ENCODE data around the gene BAHCC1. TPM values are rescaled to one million over a fixed set of nuclear protein-coding genes. Genes with fewer than 3 reads are reported as not detected.

The BAHCC1 gene
- total RNA-seq, 1 donor: 2.0 TPM

DNA sequence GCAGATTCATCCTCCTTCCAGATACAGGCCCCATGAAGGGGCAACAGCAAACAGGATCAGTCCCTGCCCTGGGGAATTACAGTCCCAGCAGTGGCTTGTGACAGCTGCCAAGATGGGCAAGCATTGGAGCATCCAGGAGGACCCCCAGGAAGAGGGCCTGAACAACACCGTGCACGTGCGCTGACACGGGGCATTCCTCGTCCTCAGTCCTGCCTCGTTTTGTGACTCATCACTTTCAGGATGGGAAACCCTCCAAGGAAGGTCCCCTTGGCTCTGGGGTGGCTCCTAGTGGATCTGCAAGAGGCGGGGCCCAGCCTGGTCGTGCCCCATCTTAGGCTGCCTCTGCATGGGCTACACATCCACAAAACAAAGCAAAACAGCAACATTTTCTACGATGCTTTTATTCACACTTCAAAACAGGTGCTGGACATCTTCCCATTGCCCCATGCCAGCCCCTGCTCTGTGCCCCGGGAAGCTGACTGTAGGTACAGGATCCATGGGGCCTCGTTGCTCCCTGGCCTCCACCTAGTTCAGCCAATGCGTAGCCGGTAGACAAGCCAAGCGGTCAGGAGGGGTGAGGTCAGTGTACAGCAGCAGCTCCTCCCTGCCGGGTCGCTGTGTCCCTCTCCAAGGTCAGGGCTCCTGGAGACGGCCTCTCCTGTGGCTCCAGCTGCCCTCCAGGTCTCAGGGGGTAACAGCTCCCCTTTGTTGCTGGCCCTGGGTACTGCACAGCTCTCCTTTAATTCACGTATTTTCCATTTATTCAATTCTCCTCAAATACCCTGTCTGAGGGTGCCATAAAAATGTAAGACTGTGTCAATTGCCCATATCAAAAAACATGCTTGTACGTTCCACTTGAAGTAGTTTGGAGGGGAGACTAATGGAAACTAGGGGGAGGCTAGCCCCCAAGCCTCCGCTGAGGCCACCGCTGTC is 85.1 kb downstream of the BAHCC1 start:
- no peaks in the 10 kb centered on the region for H3K9me3 ChIP-seq (ENCODE audit: low read depth, low read length)
- peaks cover 10% of the 10 kb centered on the region for H3K27me3 ChIP-seq (ENCODE audit: insufficient read depth, low read length)
- H3K4me1 ChIP-seq (ENCODE audit: insufficient read depth, low read length): peaks cover 42% of the 10 kb centered on the region
- no peak overlapping the region for H3K4me3 ChIP-seq (ENCODE audit: low read length)

DNA sequence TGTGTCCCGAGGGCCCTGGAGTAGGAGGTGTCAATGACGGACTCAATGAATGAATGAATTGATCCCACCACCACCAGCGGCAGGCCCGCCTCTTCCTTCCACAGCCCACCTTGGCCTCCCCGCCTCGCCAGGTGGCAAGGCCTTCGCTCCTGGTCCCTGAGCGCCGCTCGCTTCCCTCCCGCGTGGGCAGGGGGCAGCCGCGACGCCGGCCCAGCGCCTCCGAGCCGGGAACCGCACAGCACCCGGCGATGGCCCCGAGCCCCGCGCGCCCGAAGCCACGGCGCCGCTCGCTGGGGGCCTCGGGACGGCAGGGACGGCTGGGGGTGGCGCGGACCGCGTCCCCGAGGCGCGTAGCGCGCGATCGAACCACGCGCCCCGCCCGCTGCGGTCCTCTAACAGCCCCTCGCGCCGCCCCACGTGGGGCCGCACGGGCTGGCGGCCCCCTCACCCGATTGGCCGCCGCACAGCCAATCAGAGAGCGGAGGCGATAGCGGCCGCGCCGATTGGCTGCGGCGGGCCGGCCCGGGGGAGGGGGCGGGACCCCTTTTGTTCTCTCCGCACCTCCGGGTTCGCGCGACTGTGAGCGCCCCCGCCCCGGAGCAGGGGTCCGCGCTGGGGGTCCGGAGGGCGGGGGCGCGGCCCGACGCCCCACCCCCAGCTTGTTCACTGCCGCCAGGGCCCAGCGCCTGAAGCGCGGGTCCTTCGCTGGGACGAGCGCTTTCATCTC is 86.0 kb downstream of the BAHCC1 start:
- H3K4me1 ChIP-seq (ENCODE audit: insufficient read depth, low read length): peaks cover 44% of the 10 kb centered on the region
- H3K4me3 ChIP-seq (ENCODE audit: low read length): peak overlapping the region; percentile 18
- peaks cover 10% of the 10 kb centered on the region for H3K27me3 ChIP-seq (ENCODE audit: insufficient read depth, low read length)
- no peaks in the 10 kb centered on the region for H3K9me3 ChIP-seq (ENCODE audit: low read depth, low read length)

DNA sequence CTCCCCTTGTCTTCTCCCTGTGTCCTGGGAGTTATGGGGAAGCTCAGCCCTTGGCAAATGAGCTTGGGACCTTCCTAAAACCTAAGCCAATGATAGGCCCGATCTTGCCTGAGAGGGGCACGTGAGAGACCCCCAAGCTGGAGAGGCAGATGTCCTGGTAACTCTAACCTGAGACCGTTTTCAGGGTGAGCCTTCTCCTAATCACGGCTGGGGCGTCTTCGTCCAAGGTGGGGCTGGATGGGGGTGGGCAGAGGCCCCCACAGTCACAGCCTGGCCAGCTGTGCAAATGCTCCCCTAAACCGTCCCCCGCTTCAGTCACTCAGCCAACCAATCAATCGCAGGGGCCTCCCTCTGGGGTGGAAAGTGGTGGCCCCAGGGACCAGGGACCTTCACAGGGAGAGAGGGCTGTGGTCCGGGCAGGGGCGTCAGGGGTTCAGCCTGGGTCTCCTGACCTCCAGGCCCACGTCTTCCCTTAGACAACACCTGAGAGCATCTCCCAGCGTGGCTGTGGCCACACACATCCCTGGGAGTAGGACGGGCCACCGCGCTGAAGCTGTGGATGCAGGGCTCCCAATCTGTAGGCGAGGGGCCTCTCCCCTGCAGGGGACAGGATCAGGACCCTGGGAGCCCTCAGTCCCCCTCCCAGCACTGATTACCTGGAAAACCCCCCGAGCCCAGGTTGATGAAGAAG is 86.7 kb downstream of the BAHCC1 start:
- H3K4me3 ChIP-seq (ENCODE audit: low read length): peak overlapping the region; percentile 18
- H3K4me1 ChIP-seq (ENCODE audit: insufficient read depth, low read length): peaks cover 50% of the 10 kb centered on the region
- peaks cover 10% of the 10 kb centered on the region for H3K27me3 ChIP-seq (ENCODE audit: insufficient read depth, low read length)
- no peaks in the 10 kb centered on the region for H3K9me3 ChIP-seq (ENCODE audit: low read depth, low read length)

DNA sequence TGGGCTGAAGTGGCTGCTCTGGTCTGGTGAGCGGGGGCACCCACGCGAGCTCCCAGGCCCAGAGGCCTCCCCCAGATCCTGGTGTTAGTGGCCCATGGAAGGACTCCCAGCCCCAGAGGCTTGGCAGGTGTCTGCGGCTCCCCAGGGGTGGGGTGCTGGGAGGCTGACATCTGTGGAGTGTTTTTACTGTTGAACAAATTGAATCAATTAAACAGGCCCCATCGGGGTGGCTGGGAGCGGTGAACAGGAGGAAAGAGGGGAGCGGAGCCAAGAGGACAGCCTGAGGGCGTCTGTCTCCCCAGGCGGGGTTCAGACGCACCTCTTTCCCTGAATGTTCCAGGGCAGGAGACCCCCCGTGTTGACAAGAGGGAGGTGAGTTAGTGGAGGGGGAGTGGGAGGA is 87.4 kb downstream of the BAHCC1 start:
- Histone ChIP-seq H3K9me3 (ENCODE audit: low read depth, low read length) (no peaks in the 10 kb centered on the region), H3K4me3 (ENCODE audit: low read length) (no peak overlapping the region), H3K27me3 (ENCODE audit: insufficient read depth, low read length) (peaks cover 10% of the 10 kb centered on the region), H3K4me1 (ENCODE audit: insufficient read depth, low read length) (peaks cover 55% of the 10 kb centered on the region)

DNA sequence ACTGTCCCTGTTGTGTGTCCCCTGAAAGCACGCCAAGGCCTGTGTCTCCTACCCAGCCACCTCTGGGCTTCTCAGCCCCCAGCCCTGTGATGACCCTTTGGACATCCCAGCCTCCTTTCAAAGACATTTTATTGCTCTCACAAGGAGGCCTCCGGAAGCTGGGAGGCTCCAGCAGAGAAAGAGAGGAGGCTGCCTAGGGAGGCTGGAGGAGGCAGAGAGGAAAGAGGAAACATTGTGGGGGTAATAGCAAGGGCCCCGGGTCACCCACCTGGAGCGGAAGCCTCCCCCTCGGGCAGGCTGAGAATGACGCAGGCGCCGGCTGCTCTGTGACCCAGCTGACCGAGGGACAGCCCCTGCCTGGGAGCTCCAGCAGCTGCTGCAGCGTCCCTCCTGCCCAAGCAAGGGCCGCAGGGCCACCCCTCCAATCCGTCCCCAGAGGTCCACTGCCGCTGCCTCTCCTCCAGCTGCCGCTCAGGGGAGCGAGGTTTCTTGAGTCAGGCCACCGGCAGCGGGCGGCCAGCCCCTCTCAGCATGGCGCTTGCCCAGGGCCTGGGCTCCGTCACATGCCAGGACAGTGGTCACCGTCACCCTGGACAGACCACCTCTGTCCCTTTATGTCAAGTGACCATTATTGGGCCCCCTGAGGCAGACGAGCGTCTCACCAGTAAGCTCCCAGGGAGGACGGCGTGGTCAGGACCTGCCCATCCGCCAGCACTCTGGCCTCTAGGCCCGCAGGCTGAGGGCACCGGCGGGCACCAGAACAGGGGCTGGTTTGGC is 88.0 kb downstream of the BAHCC1 start:
- Histone ChIP-seq H3K27me3 (ENCODE audit: insufficient read depth, low read length) (peaks cover 10% of the 10 kb centered on the region), H3K9me3 (ENCODE audit: low read depth, low read length) (no peaks in the 10 kb centered on the region), H3K4me1 (ENCODE audit: insufficient read depth, low read length) (peaks cover 58% of the 10 kb centered on the region), H3K4me3 (ENCODE audit: low read length) (no peak overlapping the region)

DNA sequence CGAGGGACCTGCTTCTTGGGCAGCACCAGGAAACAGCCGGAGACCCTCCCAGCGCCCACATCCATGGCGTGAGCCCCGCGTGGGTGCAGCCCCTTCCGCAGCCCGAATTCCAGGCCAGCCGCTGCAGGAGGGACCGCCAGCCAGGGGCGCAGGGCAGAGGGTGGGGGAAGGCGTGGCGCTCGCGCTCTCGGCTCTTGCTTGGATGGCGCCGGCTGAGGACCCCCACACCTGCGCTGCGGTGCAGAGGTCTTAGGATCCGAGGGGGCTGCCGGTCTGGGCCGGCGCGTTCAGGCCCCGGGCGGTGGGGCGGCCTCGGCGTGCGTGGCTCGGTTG is 88.6 kb downstream of the BAHCC1 start:
- peaks cover 63% of the 10 kb centered on the region for H3K4me1 ChIP-seq (ENCODE audit: insufficient read depth, low read length)
- H3K4me3 ChIP-seq (ENCODE audit: low read length): peak overlapping the region; percentile 15
- peaks cover 10% of the 10 kb centered on the region for H3K27me3 ChIP-seq (ENCODE audit: insufficient read depth, low read length)
- no peaks in the 10 kb centered on the region for H3K9me3 ChIP-seq (ENCODE audit: low read depth, low read length)

DNA sequence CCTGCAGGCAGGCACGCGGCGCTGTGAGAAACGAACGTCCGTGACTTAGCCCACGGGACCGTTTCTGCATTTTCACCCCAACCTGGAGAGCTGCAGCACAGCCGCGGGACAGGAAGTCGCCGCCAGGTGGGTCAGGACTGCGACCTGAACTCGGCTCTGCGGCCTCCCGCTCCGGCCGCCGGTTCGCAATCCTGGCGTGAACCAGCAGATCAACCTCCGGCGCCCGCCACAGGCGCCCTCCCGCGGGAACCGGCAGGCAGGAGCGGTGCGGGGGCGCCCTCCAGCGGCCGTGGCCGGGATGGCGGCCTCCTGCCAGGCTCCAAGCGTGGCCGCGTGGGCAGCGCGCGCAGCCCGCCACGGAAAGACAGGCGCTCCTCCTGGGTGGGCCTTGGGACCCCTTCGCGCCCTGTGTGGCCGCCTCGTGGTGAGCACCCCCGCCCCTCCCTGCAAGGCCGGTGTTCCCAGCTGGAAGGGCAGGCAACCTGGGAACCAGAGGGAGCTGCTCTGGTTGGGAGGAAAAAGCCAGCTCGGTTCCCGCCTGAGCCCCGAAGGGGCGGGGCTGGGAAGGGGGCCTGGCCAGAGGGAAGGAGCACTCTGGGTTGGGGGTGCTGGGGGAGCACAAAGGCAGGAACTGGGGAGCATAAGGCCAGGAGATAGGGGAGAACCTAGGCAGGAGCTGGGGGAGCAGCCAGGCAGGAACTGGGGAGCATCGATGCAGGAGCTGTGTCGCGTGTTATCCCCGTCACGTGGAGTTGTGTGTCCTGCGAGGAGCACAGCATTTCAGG is 89.1 kb downstream of the BAHCC1 start:
- Histone ChIP-seq H3K9me3 (ENCODE audit: low read depth, low read length) (no peaks in the 10 kb centered on the region), H3K27me3 (ENCODE audit: insufficient read depth, low read length) (peaks cover 10% of the 10 kb centered on the region), H3K4me3 (ENCODE audit: low read length) (peak overlapping the region; percentile 15), H3K4me1 (ENCODE audit: insufficient read depth, low read length) (peaks cover 63% of the 10 kb centered on the region)

DNA sequence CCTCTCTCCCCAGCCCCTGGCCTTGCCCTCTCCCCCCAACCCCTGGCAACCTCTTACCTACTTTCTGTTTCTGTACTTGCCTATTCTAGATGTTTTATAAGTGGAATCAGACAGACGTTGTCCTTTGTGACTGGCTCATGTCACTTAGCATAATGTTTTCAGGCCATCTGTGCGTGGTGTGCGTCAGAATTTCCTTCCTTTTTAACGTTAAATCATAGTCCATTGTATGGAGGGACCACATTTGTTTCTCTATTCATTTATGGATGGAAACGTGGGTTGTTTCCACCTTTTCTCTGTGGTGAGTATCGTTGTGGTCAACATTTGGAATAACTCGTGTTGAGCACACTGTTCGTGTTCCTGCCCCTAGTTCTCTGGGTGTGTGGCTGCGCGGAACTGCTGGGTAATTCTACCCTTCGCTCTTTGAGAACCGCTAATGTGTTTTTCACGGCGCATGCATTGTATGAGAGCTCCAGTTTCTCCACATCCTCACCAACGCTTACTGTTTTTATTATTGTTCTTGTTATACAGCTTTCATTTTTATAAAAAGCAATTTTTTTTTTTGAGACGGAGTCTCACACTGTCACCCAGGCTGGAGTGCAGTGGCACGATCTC is 91.0 kb downstream of the BAHCC1 start:
- Histone ChIP-seq H3K4me1 (ENCODE audit: insufficient read depth, low read length) (peaks cover 56% of the 10 kb centered on the region), H3K4me3 (ENCODE audit: low read length) (no peak overlapping the region), H3K9me3 (ENCODE audit: low read depth, low read length) (no peaks in the 10 kb centered on the region), H3K27me3 (ENCODE audit: insufficient read depth, low read length) (peaks cover 5% of the 10 kb centered on the region)

DNA sequence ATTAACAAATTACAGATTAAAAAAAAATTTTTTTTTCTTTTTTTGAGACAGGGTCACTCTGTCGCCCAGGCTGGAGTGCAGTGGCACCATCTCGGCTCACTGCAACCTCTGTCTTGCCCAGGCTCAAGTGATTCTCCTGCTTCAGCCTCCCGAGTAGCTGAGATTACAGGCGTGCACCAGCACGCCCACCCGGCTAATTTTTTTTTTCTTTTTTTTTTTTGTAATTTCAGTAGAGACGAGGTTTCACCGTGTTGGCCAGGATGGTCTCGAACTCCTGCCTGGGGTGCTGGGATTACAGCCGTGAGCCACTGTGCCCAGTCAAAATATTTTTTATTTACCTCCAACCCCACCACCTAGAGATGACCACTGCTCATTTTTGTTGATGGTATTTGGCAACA is 91.8 kb downstream of the BAHCC1 start:
- Histone ChIP-seq H3K27me3 (ENCODE audit: insufficient read depth, low read length) (peaks cover 5% of the 10 kb centered on the region), H3K4me1 (ENCODE audit: insufficient read depth, low read length) (peaks cover 49% of the 10 kb centered on the region), H3K9me3 (ENCODE audit: low read depth, low read length) (no peaks in the 10 kb centered on the region), H3K4me3 (ENCODE audit: low read length) (no peak overlapping the region)

DNA sequence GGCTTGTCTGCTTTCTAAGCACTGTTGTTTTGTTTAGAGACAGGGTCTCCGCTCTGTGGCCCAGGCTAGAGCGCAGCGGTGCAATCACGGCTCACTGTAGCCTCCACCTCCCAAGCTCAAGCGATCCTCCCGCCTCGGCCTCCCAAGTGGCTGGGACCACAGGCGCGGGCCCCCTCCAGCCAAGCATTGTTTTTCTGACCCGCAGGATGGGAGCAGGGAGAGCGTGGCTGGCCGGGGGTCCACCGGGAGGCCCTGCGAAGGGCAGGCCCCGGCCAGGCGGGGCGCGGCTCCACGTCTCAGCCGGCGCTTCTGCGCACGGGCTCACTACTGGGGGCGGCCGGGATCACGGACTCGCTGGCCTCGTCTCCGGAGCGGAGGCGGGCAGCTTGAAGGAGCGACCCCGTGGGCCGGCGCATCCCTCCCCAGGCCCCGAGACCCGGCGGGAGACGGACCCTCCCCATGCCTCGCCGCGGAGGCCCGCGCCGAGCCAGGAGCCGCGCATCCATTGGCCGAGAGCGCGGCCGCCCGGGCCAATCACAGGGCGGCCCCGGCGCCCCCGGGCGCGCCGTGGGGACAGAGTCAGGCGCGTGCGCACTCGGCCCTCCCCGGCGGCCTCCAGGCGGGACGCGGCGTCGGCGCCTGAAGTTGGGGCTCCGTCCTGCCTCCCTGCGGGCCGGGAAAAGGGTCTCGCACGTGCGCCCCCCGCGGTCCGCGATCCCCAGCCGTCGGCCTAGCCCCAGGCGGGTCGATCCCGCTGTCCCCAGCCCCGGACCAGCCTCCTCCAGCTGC is 92.4 kb downstream of the BAHCC1 start:
- Histone ChIP-seq H3K4me3 (ENCODE audit: low read length) (peak overlapping the region; percentile 39), H3K4me1 (ENCODE audit: insufficient read depth, low read length) (peaks cover 43% of the 10 kb centered on the region)

DNA sequence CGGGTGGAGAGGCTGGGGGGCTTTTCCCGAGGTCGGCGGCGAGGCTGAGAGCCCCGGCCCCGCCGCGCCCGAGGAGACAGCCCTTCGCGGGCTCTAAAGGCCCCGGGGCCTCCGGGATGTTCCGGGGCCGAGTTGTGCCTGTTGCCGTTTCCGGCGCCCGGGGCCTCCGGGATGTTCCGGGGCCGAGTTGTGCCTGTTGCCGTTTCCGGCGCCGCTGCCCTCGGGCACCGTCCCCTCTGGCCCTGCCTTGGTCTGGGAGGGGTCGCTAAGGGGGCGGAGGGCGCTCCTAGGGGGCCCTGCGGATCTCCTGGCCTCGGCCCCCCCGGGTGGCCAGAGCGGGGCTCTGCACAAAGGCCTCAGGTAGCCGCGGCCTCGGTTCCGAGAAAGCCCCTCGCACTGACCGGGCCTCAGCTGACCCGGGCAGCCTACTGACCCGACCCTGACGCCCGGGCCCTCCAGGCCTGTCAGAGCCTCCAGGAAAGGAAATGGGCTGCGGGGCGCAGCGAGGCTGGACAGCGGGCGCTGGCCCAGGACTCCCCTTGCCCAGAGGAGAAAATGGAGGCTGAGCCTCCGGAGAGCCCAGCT is 93.1 kb downstream of the BAHCC1 start:
- no peaks in the 10 kb centered on the region for H3K9me3 ChIP-seq (ENCODE audit: low read depth, low read length)
- H3K4me3 ChIP-seq (ENCODE audit: low read length): peak overlapping the region; percentile 39
- peaks cover 5% of the 10 kb centered on the region for H3K27me3 ChIP-seq (ENCODE audit: insufficient read depth, low read length)
- peaks cover 36% of the 10 kb centered on the region for H3K4me1 ChIP-seq (ENCODE audit: insufficient read depth, low read length)

More for the DNA sequence above, 92.4 kb downstream of the BAHCC1 start:
- Histone ChIP-seq H3K27me3 (ENCODE audit: insufficient read depth, low read length) (peaks cover 5% of the 10 kb centered on the region), H3K9me3 (ENCODE audit: low read depth, low read length) (no peaks in the 10 kb centered on the region)

DNA sequence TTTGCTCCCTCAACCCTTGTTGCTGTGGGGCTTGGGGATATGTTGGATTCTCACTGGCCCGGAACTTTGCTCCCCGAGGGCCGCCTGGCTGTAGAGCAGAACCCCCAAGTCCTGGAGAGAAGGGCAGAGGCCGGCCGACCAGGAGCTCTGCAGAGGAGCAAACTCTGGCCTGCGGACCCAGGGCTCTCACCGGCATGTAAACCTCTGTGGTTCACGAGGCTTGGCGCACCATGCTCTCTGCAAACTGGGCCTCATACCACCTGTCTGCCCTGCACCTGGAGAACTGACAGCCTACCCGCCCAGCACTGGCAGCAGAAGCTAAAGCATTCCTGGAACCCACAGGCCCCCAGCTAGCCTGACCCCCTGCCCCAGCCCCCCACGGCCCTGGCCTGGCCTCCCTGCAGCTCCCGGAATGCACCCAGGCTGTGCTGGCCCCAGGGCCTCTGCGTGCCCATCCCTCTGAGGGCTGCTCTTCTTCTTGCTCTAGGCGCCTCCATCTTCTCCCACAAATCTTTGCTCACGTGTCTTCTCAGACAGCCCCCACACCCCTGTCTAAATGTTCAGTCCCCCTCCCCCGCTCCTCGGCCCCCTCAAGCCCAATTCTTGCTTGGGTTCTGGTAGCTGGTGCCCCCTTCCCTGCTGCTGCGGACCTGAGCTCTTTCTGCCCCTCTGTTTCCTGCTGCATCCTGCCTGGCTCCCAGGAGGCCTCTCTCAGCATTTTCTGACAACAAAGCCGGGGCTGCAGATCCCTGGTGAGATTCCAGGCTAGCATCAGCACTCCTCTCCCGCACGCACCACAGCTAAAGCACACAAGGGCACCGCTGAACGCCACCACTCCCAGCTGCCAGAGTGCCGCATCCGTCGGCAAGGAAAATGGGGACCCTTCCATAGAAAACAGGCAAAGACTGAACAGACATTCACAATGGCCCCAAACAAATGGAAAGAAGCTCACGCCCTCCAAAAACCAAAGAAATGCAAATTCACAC is 94.0 kb downstream of the BAHCC1 start:
- no peak overlapping the region for H3K4me3 ChIP-seq (ENCODE audit: low read length)
- H3K27me3 ChIP-seq (ENCODE audit: insufficient read depth, low read length): no peaks in the 10 kb centered on the region
- no peaks in the 10 kb centered on the region for H3K9me3 ChIP-seq (ENCODE audit: low read depth, low read length)
- H3K4me1 ChIP-seq (ENCODE audit: insufficient read depth, low read length): peaks cover 26% of the 10 kb centered on the region

Measured in mononuclear cell (primary cell).